Activated B cell treated with CpG ODN at 0.5 μM for 24 hours (primary cell): ENCODE measurements around the gene GEMIN8. TPM values are rescaled to one million over a fixed set of nuclear protein-coding genes. Genes with fewer than 3 reads are reported as not detected.

ENCODE experiments used
- ATAC-seq: fragments of 200-7000 bp; cut with Tn5 transposase; one replicate; pipeline ENCODE4 v1.10.0; 2021; ENCODE audit warnings: low read depth, mild to moderate bottlenecking, moderate library complexity
- CTCF ChIA-PET: fragments of 350-600 bp; sonication (Branson Sonifier 250); formaldehyde crosslinking; loops from one replicate; lab custom pipeline; 2021; ENCODE audit warnings: antibody characterized with exemption; lab: Charles Lee
- POLR2A ChIA-PET: fragments of 350-600 bp; sonication (Branson Sonifier 250); formaldehyde crosslinking; loops from one replicate; lab custom pipeline; 2021; ENCODE audit warnings: antibody characterized with exemption; lab: Charles Lee
- DNase-seq: peaks from one replicate; pipeline ENCODE4 v3.0.0; 2022
- H3K27ac Mint-ChIP-seq: one replicate; pipeline ENCODE4 v1.8.0; 2020; ENCODE audit warnings: mixed read lengths
- H3K27me3 Mint-ChIP-seq: one replicate; pipeline ENCODE4 v1.8.0; 2021; ENCODE audit warnings: mixed read lengths
- H3K36me3 Mint-ChIP-seq: one replicate; pipeline ENCODE4 v1.8.0; 2021; ENCODE audit warnings: low read depth, mixed read lengths
- H3K4me1 Mint-ChIP-seq: one replicate; pipeline ENCODE4 v1.8.0; 2021; ENCODE audit warnings: mixed read lengths
- H3K4me3 Mint-ChIP-seq: one replicate; pipeline ENCODE4 v1.8.0; 2020; ENCODE audit warnings: mild to moderate bottlenecking, mixed read lengths
- H3K9me3 Mint-ChIP-seq: one replicate; pipeline ENCODE4 v1.8.0; 2020; ENCODE audit warnings: mixed read lengths
- CTCF ChIP-seq: fragments of 200-600 bp; IDR thresholded peaks from one replicate; pipeline ENCODE4 v1.8.0; 2022; ENCODE audit warnings: antibody characterized with exemption, mild to moderate bottlenecking
- intact Hi-C: fragments of 100-400 bp; cut with micrococcal nuclease; formaldehyde crosslinking; loops from one replicate; pipeline ENCODE4 v1.15.1; 2024
- total RNA-seq: library from RNA; stranded (reverse); gene quantifications from 2 replicates; pipeline ENCODE4 v1.2.3, GENCODE V29; 2022

The GEMIN8 gene
- total RNA-seq, 1 donor from 2014 or later, result 19.9 TPM

- DNase-seq, result no peak
- Mint-ChIP-seq H3K27ac (no peak overlapping the region), H3K4me3 (no peak overlapping the region), H3K27me3 (no peaks in the 10 kb centered on the region), H3K4me1 (no peaks in the 10 kb centered on the region), H3K9me3 (no peaks in the 10 kb centered on the region), H3K36me3 (peaks cover 5% of the 10 kb centered on the region)
- CTCF ChIA-PET, result no interaction called here
- POLR2A ChIA-PET, result no interaction called here
- no peak for TF ChIP-seq CTCF
- no peak for ATAC-seq
- intact Hi-C loops, result no loop called here
Observed at GRCh38 chrX:13996650-13997049, 33.0 kb downstream of the GEMIN8 start.

- ChIA-PET CTCF (no interaction called here), POLR2A (no interaction called here)
- TF ChIP-seq CTCF, result no peak
- intact Hi-C loops, result no loop called here
- H3K36me3 Mint-ChIP-seq, result peaks cover 5% of the 10 kb centered on the region
- ATAC-seq (no peak), DNase-seq (no peak)
- H3K27me3 Mint-ChIP-seq, result no peaks in the 10 kb centered on the region
- H3K4me1 Mint-ChIP-seq, result no peaks in the 10 kb centered on the region
- H3K9me3 Mint-ChIP-seq, result no peaks in the 10 kb centered on the region
- H3K27ac Mint-ChIP-seq, result no peak overlapping the region
- H3K4me3 Mint-ChIP-seq, result no peak overlapping the region
Observed at GRCh38 chrX:13994536-13995080, 35.1 kb downstream of the GEMIN8 start.

- POLR2A ChIA-PET, result no interaction called here
- DNase-seq (no peak), ATAC-seq (no peak)
- H3K36me3 Mint-ChIP-seq, result peaks cover 5% of the 10 kb centered on the region
- H3K27me3 Mint-ChIP-seq, result no peaks in the 10 kb centered on the region
- no peaks in the 10 kb centered on the region for H3K4me1 Mint-ChIP-seq
- TF ChIP-seq CTCF, result no peak
- no peak overlapping the region for H3K4me3 Mint-ChIP-seq
- intact Hi-C loops, result no loop called here
- H3K27ac Mint-ChIP-seq, result no peak overlapping the region
- CTCF ChIA-PET, result no interaction called here
- H3K9me3 Mint-ChIP-seq, result no peaks in the 10 kb centered on the region
Observed at GRCh38 chrX:13994104-13994503, 35.6 kb downstream of the GEMIN8 start.

GRCh38 chrX:13990126-13990800, 39.4 kb downstream of the GEMIN8 start:
- Mint-ChIP-seq H3K4me3 (no peak overlapping the region), H3K4me1 (peaks cover 2% of the 10 kb centered on the region), H3K36me3 (no peaks in the 10 kb centered on the region), H3K27ac (no peak overlapping the region), H3K27me3 (no peaks in the 10 kb centered on the region), H3K9me3 (no peaks in the 10 kb centered on the region)
- ChIA-PET CTCF (no interaction called here), POLR2A (no interaction called here)
- ATAC-seq, result no peak
- DNase-seq, result no peak
- TF ChIP-seq CTCF, result no peak
- intact Hi-C loops, result no loop called here

GRCh38 chrX:13985697-13986435, 43.8 kb downstream of the GEMIN8 start:
- Mint-ChIP-seq H3K4me1 (peaks cover 8% of the 10 kb centered on the region), H3K27me3 (no peaks in the 10 kb centered on the region), H3K9me3 (peaks cover 4% of the 10 kb centered on the region), H3K27ac (no peak overlapping the region), H3K36me3 (no peaks in the 10 kb centered on the region), H3K4me3 (no peak overlapping the region)
- POLR2A ChIA-PET, result no interaction called here
- DNase-seq, result no peak
- CTCF ChIA-PET, result no interaction called here
- no peak for ATAC-seq
- TF ChIP-seq CTCF, result no peak
- intact Hi-C loops, result no loop called here
